GM12878 (cell line): ENCODE measurements around the gene ACACA. TPM values are rescaled to one million over a fixed set of nuclear protein-coding genes. Genes with fewer than 3 reads are reported as not detected.

Experiments used
- ATAC-seq: fragments of 200-7000 bp; cut with Tn5 transposase; 3 replicates; pipeline ENCODE4 v1.9.1; 2020; ENCODE audit warnings: mild to moderate bottlenecking, moderate library complexity
- BruUV-seq: library from RNA; stranded (reverse); fragments of 400-500 nt; replicated peaks from 2 replicates; lab custom pipeline; 2021; lab: Mats Ljungman, UMichigan
- CTCF ChIA-PET: fragments of 300-600 bp; sonication (Branson Sonifier 250); formaldehyde crosslinking; extraction: SDS; loops from one replicate; lab custom pipeline; 2021; ENCODE audit warnings: inconsistent platforms; lab: Yijun Ruan, JAX
- POLR2A ChIA-PET: fragments of 350-600 bp; formaldehyde crosslinking; extraction: SDS; loops from one replicate; lab custom pipeline; 2021; ENCODE audit warnings: inconsistent platforms; lab: Charles Lee
- RAD21 ChIA-PET: fragments of 300-600 bp; sonication (Branson Sonifier 250); formaldehyde crosslinking; loops from one replicate; lab custom pipeline; 2023; ENCODE audit warnings: antibody characterized with exemption; ENCODE audit not compliant: unreplicated experiment; lab: Charles Lee
- SMC1A ChIA-PET: fragments of 300-600 bp; sonication (Branson Sonifier 250); formaldehyde crosslinking; loops from one replicate; lab custom pipeline; 2023; ENCODE audit not compliant: unreplicated experiment, uncharacterized antibody; lab: Charles Lee
- DNase-seq: peaks from one replicate; pipeline ENCODE4 v3.0.0-alpha.2; 2011; ENCODE audit warnings: low read depth, low spot score
- FAIRE-seq: peaks from 3 replicates; lab custom pipeline; 2011; peaks lifted over from hg19 to GRCh38; lab: Jason Lieb, UNC
- H2AFZ ChIP-seq: 2 replicates; pipeline ENCODE4 v1.6.0; 2011; ENCODE audit warnings: low read depth, low read length, control low read depth; ENCODE audit not compliant: control insufficient read depth
- H3K27ac ChIP-seq: 2 replicates; pipeline ENCODE4 v1.5.1; 2011; ENCODE audit warnings: control low read depth; ENCODE audit not compliant: control insufficient read depth, insufficient read depth
- H3K27me3 ChIP-seq, 2 experiments: replicated peaks in 1 of 2; 2 replicates each; pipeline versions ENCODE4 v1.6.0 to v1.6.1; 2011; ENCODE audit warnings: low read length in 1 of 2; ENCODE audit not compliant: control insufficient read depth in 2 of 2, insufficient read depth in 2 of 2
- H3K36me3 ChIP-seq, 2 experiments: 2 replicates each; pipeline ENCODE4 v1.5.1; 2011; ENCODE audit warnings: low read length in 1 of 2; ENCODE audit not compliant: control insufficient read depth in 2 of 2, insufficient read depth in 2 of 2
- H3K4me1 ChIP-seq: 2 replicates; pipeline ENCODE4 v1.6.1; 2011; ENCODE audit warnings: mild to moderate bottlenecking, low read length, moderate library complexity, mixed read lengths; ENCODE audit not compliant: control insufficient read depth, insufficient read depth
- H3K4me2 ChIP-seq: 2 replicates; pipeline ENCODE4 v1.6.0; 2011; ENCODE audit warnings: control low read depth; ENCODE audit not compliant: control insufficient read depth, insufficient read depth
- H3K4me3 ChIP-seq: fragments of 200-600 bp; sonication (generic); 2 replicates; pipeline ENCODE4 v1.5.1; 2016
- H3K79me2 ChIP-seq: 2 replicates; pipeline ENCODE4 v1.6.0; 2011; ENCODE audit warnings: low read length; ENCODE audit not compliant: control insufficient read depth, insufficient read depth
- H3K9ac ChIP-seq: 2 replicates; pipeline ENCODE4 v1.8.0; 2011; ENCODE audit warnings: low read length, control low read depth, mixed read lengths; ENCODE audit not compliant: control insufficient read depth, insufficient read depth
- H3K9me3 ChIP-seq: replicated peaks from 3 replicates; pipeline ENCODE4 v1.5.1; 2011; ENCODE audit warnings: mild to moderate bottlenecking, low read length; ENCODE audit not compliant: control insufficient read depth, insufficient read depth
- H4K20me1 ChIP-seq: 2 replicates; pipeline ENCODE4 v1.6.0; 2011; ENCODE audit not compliant: control insufficient read depth, insufficient read depth
- CBX3 ChIP-seq: fragments of 200-600 bp; sonication (generic); IDR thresholded peaks from 2 replicates; pipeline ENCODE4 v1.6.1; 2016; ENCODE audit warnings: low read depth, borderline replicate concordance
- DPF2 ChIP-seq: fragments of 450-650 bp; IDR thresholded peaks from 2 replicates; pipeline ENCODE4 v1.6.1; 2017; ENCODE audit warnings: mild to moderate bottlenecking
- HDAC6 ChIP-seq: fragments of 200-600 bp; sonication (generic); IDR thresholded peaks from one replicate; pipeline ENCODE4 v1.8.0; 2017; ENCODE audit warnings: antibody characterized with exemption; ENCODE audit not compliant: unreplicated experiment
- PML ChIP-seq: IDR thresholded peaks from 2 replicates; pipeline ENCODE4 v1.6.1; 2012; ENCODE audit warnings: low read length, inconsistent platforms
- SIX5 ChIP-seq: IDR thresholded peaks from 2 replicates; pipeline ENCODE4 v1.6.1; 2011; ENCODE audit warnings: mild to moderate bottlenecking, low read depth, low read length, moderate library complexity; ENCODE audit not compliant: severe bottlenecking
- SMAD1 ChIP-seq: fragments of 450-650 bp; IDR thresholded peaks from 2 replicates; pipeline ENCODE4 v1.6.1; 2018; ENCODE audit warnings: mild to moderate bottlenecking, low read depth; ENCODE audit not compliant: partially characterized antibody
- WRNIP1 ChIP-seq: IDR thresholded peaks from 2 replicates; pipeline ENCODE4 v1.6.1; 2011; ENCODE audit warnings: low read depth, low read length, improper control_type of control experiment, borderline replicate concordance
- ZNF217 ChIP-seq: fragments of 450-650 bp; IDR thresholded peaks from 2 replicates; pipeline ENCODE4 v1.6.1; 2017; ENCODE audit warnings: antibody characterized with exemption, mild to moderate bottlenecking
- WGBS: methylation state at CpG from one replicate; pipeline ENCODE4 v1.1.6; 2016; ENCODE audit warnings: low lambda C conversion rate; ENCODE audit not compliant: insufficient replicate concordance, insufficient coverage; ENCODE audit errors: missing lambda C conversion rate; 5-methylcytosine and 5-hydroxymethylcytosine counted together
- in situ Hi-C: fragments of 300-500 bp; cut with MboI; formaldehyde crosslinking; loops from 9 replicates; pipeline ENCODE4 v1.14.3; 2018; ENCODE audit warnings: mixed read lengths
- intact Hi-C: fragments of 100-400 bp; cut with micrococcal nuclease; formaldehyde crosslinking; loops from one replicate; pipeline ENCODE4 v1.14.2; 2022; ENCODE audit not compliant: unreplicated experiment
- polyA plus RNA-seq, 11 experiments: library from polyadenylated mRNA; depleted of rRNA in 4 of 11; unstranded in 6 of 11; stranded (reverse) in 5 of 11; fragments of >200 nt; fragmentation: Nextera tagmentation in 4 of 11; fragmentation: Illumina TruSeq in 1 of 11; extraction: Ambion mirVana in 4 of 11; extraction: Trizol in 1 of 11; gene quantifications; 1 replicate in 1 of 11; 2 replicates in 10 of 11; pipeline versions ENCODE4 v1.2.1 to v1.2.3, GENCODE V29; 2011 to 2016; ENCODE audit warnings: inconsistent platforms in 2 of 11, missing spikeins in 2 of 11, low read depth in 1 of 11
- total RNA-seq, 4 experiments: library from RNA; depleted of rRNA in 3 of 4; stranded (reverse); fragments of >200 nt in 3 of 4; fragmentation: Illumina TruSeq in 1 of 4; extraction: Trizol in 1 of 4; gene quantifications; 2 replicates each; pipeline versions ENCODE4 v1.2.1 to v1.2.3, GENCODE V29; 2013 to 2021
- TF ChIP-seq, protein P1 (sequence below): IDR thresholded peaks from 2 replicates; pipeline ENCODE4 v1.6.1; 2012; ENCODE audit warnings: low read length, inconsistent platforms
- TF ChIP-seq, protein P2 (sequence below): fragments of 450-650 bp; IDR thresholded peaks from 2 replicates; pipeline ENCODE4 v1.6.1; 2017; ENCODE audit warnings: mild to moderate bottlenecking, moderate library complexity

Gene ACACA
- total and polyA plus RNA-seq, 10 of the 15 experiments (the other 5 are each of a cell fraction or from before 2014, with no cell fraction given) = 12.9 to 74.2 (median 32.0) TPM

- H3K4me3 ChIP-seq = no peak overlapping the region
- TF ChIP-seq SMAD1 (no peak), ZNF217 (no peak), DPF2 (no peak), WRNIP1 (no peak), PML (no peak), HDAC6 (no peak), SIX5 (no peak), CBX3 (no peak)
- TF ChIP-seq, protein P1, sequence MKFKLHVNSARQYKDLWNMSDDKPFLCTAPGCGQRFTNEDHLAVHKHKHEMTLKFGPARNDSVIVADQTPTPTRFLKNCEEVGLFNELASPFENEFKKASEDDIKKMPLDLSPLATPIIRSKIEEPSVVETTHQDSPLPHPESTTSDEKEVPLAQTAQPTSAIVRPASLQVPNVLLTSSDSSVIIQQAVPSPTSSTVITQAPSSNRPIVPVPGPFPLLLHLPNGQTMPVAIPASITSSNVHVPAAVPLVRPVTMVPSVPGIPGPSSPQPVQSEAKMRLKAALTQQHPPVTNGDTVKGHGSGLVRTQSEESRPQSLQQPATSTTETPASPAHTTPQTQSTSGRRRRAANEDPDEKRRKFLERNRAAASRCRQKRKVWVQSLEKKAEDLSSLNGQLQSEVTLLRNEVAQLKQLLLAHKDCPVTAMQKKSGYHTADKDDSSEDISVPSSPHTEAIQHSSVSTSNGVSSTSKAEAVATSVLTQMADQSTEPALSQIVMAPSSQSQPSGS = no peak
- TF ChIP-seq, protein P2, sequence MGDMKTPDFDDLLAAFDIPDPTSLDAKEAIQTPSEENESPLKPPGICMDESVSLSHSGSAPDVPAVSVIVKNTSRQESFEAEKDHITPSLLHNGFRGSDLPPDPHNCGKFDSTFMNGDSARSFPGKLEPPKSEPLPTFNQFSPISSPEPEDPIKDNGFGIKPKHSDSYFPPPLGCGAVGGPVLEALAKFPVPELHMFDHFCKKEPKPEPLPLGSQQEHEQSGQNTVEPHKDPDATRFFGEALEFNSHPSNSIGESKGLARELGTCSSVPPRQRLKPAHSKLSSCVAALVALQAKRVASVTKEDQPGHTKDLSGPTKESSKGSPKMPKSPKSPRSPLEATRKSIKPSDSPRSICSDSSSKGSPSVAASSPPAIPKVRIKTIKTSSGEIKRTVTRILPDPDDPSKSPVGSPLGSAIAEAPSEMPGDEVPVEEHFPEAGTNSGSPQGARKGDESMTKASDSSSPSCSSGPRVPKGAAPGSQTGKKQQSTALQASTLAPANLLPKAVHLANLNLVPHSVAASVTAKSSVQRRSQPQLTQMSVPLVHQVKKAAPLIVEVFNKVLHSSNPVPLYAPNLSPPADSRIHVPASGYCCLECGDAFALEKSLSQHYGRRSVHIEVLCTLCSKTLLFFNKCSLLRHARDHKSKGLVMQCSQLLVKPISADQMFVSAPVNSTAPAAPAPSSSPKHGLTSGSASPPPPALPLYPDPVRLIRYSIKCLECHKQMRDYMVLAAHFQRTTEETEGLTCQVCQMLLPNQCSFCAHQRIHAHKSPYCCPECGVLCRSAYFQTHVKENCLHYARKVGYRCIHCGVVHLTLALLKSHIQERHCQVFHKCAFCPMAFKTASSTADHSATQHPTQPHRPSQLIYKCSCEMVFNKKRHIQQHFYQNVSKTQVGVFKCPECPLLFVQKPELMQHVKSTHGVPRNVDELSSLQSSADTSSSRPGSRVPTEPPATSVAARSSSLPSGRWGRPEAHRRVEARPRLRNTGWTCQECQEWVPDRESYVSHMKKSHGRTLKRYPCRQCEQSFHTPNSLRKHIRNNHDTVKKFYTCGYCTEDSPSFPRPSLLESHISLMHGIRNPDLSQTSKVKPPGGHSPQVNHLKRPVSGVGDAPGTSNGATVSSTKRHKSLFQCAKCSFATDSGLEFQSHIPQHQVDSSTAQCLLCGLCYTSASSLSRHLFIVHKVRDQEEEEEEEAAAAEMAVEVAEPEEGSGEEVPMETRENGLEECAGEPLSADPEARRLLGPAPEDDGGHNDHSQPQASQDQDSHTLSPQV = no peak
- TF ChIP-seq, all 136 proteins: peak for 0
- Histone ChIP-seq H3K4me2 (no peak overlapping the region), H4K20me1 (no peaks in the 10 kb centered on the region), H3K36me3 (peaks cover 0 to 2% of the 10 kb centered on the region in 2 experiments; a peak in 3 of 4 replicates), H3K9ac (no peak overlapping the region), H2AFZ (no peak overlapping the region), H3K4me1 (no peaks in the 10 kb centered on the region), H3K27me3 (no peaks in the 10 kb centered on the region), H3K9me3 (no peaks in the 10 kb centered on the region), H3K27ac (no peak overlapping the region), H3K79me2 (no peaks in the 10 kb centered on the region)
- POLR2A ChIA-PET = no interaction called here
- ATAC-seq (no peak), DNase-seq (no peak), FAIRE-seq (no peak)
- in situ Hi-C loops (no loop called here), intact Hi-C loops (no loop called here)
- CTCF ChIA-PET = interaction anchor here (0.7 kb wide), 1 partner anchor 9 kb away, joined by 4 read pairs; no protein-coding TSS in a partner anchor
- WGBS = 100% methylated on average over 1 of the region's 1 CpG
- RAD21 ChIA-PET = no interaction called here
- SMC1A ChIA-PET = interaction anchor here (0.6 kb wide), 1 partner anchor 14 kb away, joined by 3 read pairs; no protein-coding TSS in a partner anchor
- BruUV-seq = no TSS peak
Observed at GRCh38 chr17:37322106-37322505, 84.5 kb downstream of the ACACA start.
